ENCODE data around the gene CHP2.

GRCh38 chr16:23705517-23705902 is 49.3 kb upstream of the CHP2 start:
- TF ChIP-seq PAXIP1 (CRISPR knock-in tag; conservative IDR thresholded peaks at IDR 0.05): no peak
- no peak for TF ChIP-seq ZNF225 (CRISPR knock-in tag; IDR thresholded peaks at IDR 0.05)
- TF ChIP-seq REST (IDR thresholded peaks at IDR 0.05; ENCODE audit: borderline replicate concordance in 1 of 2, low read depth in 1 of 2, low read length in 2 of 2): no peak
- no peak for TF ChIP-seq USF2 (IDR thresholded peaks at IDR 0.05; ENCODE audit: low read depth, low read length)
- TF ChIP-seq USF2 (CRISPR knock-in tag; IDR thresholded peaks at IDR 0.05; ENCODE audit: borderline replicate concordance): no peak
- TF ChIP-seq TRAFD1 (CRISPR knock-in tag; IDR thresholded peaks at IDR 0.05; ENCODE audit: borderline replicate concordance): no peak
- no peak for TF ChIP-seq ATF3 (CRISPR knock-in tag; IDR thresholded peaks at IDR 0.05)
- TF ChIP-seq ZNF280B (CRISPR knock-in tag; IDR thresholded peaks at IDR 0.05; ENCODE audit: borderline replicate concordance): no peak
- no peak for TF ChIP-seq CTCF (CRISPR knock-in tag; IDR thresholded peaks at IDR 0.05)
- no peak for TF ChIP-seq TFE3 (CRISPR knock-in tag; IDR thresholded peaks at IDR 0.05)
- TF ChIP-seq PBX3 (CRISPR knock-in tag; IDR thresholded peaks at IDR 0.05; ENCODE audit: borderline replicate concordance): no peak
- no peak for TF ChIP-seq RELA (CRISPR knock-in tag; IDR thresholded peaks at IDR 0.05)

Data from HepG2 (cell line).